ENCODE data around the gene POFUT2. TPM values are rescaled to one million over a fixed set of nuclear protein-coding genes. Genes with fewer than 3 reads are reported as not detected.

POFUT2 gene
- total RNA-seq, 4 donors from 2014 or later: 29.9 to 79.3 (median 33.3) TPM

DNA sequence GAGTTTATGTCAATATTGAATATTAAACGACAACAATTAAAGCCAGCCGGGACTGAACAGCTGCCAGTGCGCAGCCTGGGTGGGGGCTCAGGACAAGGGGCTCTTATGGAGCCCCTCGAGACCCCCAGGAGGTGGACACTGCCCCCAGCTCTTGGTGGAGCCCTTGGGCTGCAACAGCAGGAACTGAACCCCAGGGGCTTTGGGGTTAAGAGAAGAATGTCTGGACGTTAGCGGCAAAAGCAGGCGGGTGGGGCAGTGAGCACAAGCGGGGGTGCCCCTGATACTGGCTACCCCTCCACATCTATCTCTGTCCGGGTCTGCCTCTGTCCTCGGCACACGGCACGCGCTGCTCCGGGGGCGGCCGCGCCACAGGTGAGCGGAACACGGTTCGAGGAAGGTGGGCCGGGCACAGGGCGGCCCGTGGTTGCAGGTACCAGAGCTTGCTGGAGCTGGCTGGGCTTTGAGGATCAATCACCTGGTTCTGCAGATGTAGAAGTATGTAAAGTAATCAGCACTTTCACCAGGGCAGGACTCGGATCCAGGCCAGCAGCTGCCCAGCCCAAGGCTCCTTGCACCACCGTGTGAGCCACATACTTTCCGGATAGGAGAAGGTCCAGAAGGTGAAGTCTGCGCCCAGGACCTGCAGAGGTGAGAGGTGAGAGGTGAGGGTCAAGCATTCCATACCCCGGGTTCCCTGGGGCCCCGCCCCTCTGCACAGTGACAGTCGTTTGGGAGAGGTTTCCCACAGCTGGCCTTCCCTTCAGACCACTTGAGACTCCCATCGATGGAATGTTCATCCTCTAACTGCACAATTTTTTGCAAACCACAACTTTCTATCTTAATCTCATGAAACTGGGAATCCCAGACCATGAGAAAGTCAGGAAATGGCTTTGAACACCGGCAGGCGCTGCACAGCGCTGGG is 12.4 kb upstream of the POFUT2 start:
- DNase-seq: no peak
- H3K36me3 ChIP-seq: no peaks in the 10 kb centered on the region
- no peaks in the 10 kb centered on the region for H3K9me3 ChIP-seq
- TF ChIP-seq POLR2A (IDR thresholded peaks at IDR 0.05): no peak
- TF ChIP-seq EP300 (IDR thresholded peaks at IDR 0.05; ENCODE audit: low read depth): no peak
- TF ChIP-seq CTCF (IDR thresholded peaks at IDR 0.05): no peak
- no peak for TF ChIP-seq POLR2AphosphoS5 (IDR thresholded peaks at IDR 0.05)
- no peak overlapping the region for H3K4me3 ChIP-seq
- in situ Hi-C loops (cut with MboI; ENCODE audit: low pct_ligation_motif_present in 1 of 4, low pct_unique_long_range_greater_than_20kb in 1 of 4, low sequenced_read_pairs in 3 of 4): loop anchor here in 2 of 4 donors (10.0 to 25.0 kb wide), 3 partner anchors 55 to 162 kb away; no protein-coding TSS in a partner anchor
- H3K4me1 ChIP-seq: peaks cover 15 to 32% (median 23%) of the 10 kb centered on the region in 4 donors
- H3K27me3 ChIP-seq: no peaks in the 10 kb centered on the region
- WGBS, 2 donors (ENCODE audit: low coverage in 1 of 2): 84% methylated on average over 34 of the region's 34 CpGs; no CpG with 5 or more reads in 1 of the 2 donors
- peak overlapping the region; percentile 78 to 85 (median 83) for H3K27ac ChIP-seq
- intact Hi-C loops (cut with DNase I; ENCODE audit: low total_unique reads): no loop called here

DNA sequence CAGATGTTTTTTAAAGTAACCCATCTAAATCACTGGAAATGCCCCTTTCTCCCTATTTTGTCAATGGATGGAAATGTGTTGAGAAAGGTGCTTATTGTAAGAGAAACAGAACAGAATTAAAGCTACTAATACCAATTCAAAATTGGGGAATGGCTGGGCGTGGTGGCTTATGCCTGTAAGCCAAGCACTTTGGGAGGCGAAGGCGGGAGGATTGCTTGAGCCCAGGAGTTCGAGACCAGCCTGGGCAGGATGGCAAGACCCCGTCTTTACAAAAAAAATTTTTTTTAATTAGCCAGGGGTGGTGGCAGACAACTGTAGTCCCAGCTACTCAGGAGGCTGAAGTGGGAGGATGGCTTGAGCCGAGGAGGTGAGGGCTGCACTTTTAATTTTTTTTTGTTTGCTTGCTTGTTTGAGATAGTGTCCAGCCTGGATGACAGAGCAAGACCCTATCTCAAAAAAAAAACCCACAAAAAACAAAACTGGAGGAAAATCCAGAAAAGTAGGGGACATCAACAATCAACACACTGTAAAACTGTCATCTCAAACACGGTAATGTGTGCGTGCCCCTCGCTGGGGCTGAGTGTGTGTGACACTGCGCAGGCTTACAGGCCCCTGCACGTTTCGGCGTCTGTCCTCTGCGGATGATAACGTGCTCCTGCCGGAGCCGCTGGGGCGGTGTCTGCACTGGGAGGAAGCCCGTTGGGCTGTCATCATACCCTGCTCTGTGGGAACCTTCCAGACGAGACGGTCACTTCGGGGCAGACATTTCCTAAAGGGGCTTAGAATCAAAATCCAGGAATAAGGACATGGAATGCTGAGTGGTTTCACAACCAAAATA is 11.6 kb upstream of the POFUT2 start:
- intact Hi-C loops (cut with DNase I; ENCODE audit: low total_unique reads): no loop called here
- peaks cover 20 to 38% (median 27%) of the 10 kb centered on the region in 4 donors for H3K4me1 ChIP-seq
- WGBS, 2 donors (ENCODE audit: low coverage in 1 of 2): 79 to 80% methylated on average over 19 to 22 of the region's 22 CpGs
- H3K27ac ChIP-seq: peak overlapping the region; percentile 15 to 95 (median 84)
- in situ Hi-C loops (cut with MboI; ENCODE audit: low pct_ligation_motif_present in 1 of 4, low pct_unique_long_range_greater_than_20kb in 1 of 4, low sequenced_read_pairs in 3 of 4): loop anchor here in 2 of 4 donors (10.0 to 25.0 kb wide), 3 partner anchors 56 to 163 kb away; no protein-coding TSS in a partner anchor
- no peak for DNase-seq
- no peak overlapping the region for H3K4me3 ChIP-seq
- TF ChIP-seq EP300 (IDR thresholded peaks at IDR 0.05; ENCODE audit: low read depth) (peak; percentile 37), POLR2AphosphoS5 (IDR thresholded peaks at IDR 0.05) (no peak), CTCF (IDR thresholded peaks at IDR 0.05) (no peak)
- H3K9me3 ChIP-seq: no peaks in the 10 kb centered on the region
- no peaks in the 10 kb centered on the region for H3K27me3 ChIP-seq
- no peaks in the 10 kb centered on the region for H3K36me3 ChIP-seq

- Histone ChIP-seq H3K27ac (peak overlapping the region; percentile 84 to 95 (median 90)), H3K4me1 (peaks cover 33 to 52% (median 40%) of the 10 kb centered on the region in 4 donors), H3K27me3 (no peaks in the 10 kb centered on the region), H3K36me3 (no peaks in the 10 kb centered on the region), H3K4me3 (no peak overlapping the region), H3K9me3 (no peaks in the 10 kb centered on the region)
- in situ Hi-C loops (cut with MboI; ENCODE audit: low pct_ligation_motif_present in 1 of 4, low pct_unique_long_range_greater_than_20kb in 1 of 4, low sequenced_read_pairs in 3 of 4) (loop anchor here in 2 of 4 donors (10.0 to 25.0 kb wide), 3 partner anchors 57 to 164 kb away; no protein-coding TSS in a partner anchor), intact Hi-C loops (cut with DNase I; ENCODE audit: low total_unique reads) (no loop called here)
- no peak for DNase-seq
- no peak for TF ChIP-seq POLR2A (IDR thresholded peaks at IDR 0.05)
- TF ChIP-seq EP300 (IDR thresholded peaks at IDR 0.05; ENCODE audit: low read depth): no peak
- TF ChIP-seq POLR2AphosphoS5 (IDR thresholded peaks at IDR 0.05): no peak
- TF ChIP-seq CTCF (IDR thresholded peaks at IDR 0.05): no peak
- 86 to 91% methylated on average over 1 to 4 of the region's 4 CpGs for WGBS, 2 donors (ENCODE audit: low coverage in 1 of 2)
Observed at GRCh38 chr21:45297869-45298268, 10.2 kb upstream of the POFUT2 start.
